Measurements from ENCODE around the gene IQGAP1. TPM values are rescaled to one million over a fixed set of nuclear protein-coding genes. Genes with fewer than 3 reads are reported as not detected.
A peak's percentile ranks its signal among the peaks of the same experiment; 100 is the strongest.

Gene IQGAP1
- total RNA-seq, 1 donor from 2014 or later = 187 TPM

DNA sequence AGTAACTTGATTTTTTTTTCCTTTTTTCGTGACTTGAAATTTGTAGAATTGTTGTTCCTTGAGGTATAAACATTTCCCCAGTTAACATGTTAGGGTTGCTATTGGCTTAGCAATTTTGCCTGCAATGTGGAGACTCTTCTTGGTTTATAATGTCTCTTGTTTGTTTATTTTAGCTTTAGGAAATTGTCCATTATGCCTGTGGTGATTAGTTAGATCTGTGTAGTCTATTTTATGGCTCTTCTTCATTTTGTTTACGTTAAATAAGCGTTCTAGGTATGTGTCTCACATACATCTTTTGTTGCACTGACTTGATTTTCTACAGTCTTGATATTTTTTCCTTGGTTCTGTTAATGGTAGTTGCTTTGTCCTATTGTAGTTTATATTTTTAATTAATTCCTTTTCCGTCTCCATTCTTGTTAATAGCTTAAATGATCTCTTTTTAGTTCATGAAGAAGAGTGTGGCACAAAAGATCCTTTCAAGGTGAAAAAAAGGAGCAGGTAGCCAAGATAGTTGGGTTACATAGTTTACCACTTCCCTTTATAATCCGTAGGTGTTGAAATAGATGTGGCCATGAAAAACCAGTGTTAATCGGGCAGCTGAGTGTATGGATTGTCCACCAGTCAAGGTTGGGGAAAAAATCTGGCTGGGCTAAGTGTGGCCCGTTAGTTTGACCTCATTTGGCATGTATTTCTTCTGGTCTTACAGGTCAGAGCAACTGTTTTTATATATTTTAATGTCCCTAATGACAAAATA, 12.1 kb downstream of the IQGAP1 start:
- no peak overlapping the region for H3K4me3 ChIP-seq (ENCODE audit: low read depth, low read length)
- no peak for DNase-seq (ENCODE audit: low read depth)
- TF ChIP-seq CTCF (conservative IDR thresholded peaks at IDR 0.05; ENCODE audit: low read depth, low read length) = no peak

DNA sequence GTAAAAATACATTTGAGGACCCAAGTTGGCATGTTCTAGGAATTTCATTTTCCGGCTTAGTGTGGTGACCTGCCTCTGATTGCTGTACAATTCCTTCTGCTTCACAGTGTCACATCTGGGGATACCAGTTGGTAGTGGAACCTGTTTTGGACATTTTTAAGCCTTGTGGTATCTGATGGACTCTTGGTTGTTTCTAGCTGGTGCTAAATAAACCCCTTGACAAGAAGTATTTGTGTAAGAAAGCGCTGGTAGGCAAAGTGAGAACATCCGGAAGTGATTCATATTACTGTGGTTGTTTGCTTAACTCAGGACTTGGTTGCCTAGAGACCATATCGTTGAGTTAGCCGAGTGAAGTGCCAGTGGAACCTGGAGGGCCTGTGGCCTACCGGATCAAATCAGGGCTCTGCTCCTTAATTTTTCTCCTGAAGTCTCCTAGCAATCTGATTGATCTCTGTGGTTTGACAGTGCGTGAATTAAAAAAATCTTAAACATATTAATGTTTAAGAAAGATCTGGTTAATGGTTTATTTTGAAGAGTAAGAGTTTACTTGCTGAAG, 12.8 kb downstream of the IQGAP1 start:
- no peak overlapping the region for H3K4me3 ChIP-seq (ENCODE audit: low read depth, low read length)
- DNase-seq (ENCODE audit: low read depth) = peak; percentile 93
- no peak for TF ChIP-seq CTCF (conservative IDR thresholded peaks at IDR 0.05; ENCODE audit: low read depth, low read length)

GRCh38 chr15:90401495-90401894, 13.5 kb downstream of the IQGAP1 start:
- no peak overlapping the region for H3K4me3 ChIP-seq (ENCODE audit: low read depth, low read length)
- DNase-seq (ENCODE audit: low read depth) = no peak
- TF ChIP-seq CTCF (conservative IDR thresholded peaks at IDR 0.05; ENCODE audit: low read depth, low read length) = no peak

GRCh38 chr15:90402223-90402622, 14.2 kb downstream of the IQGAP1 start:
- no peak for DNase-seq (ENCODE audit: low read depth)
- H3K4me3 ChIP-seq (ENCODE audit: low read depth, low read length) = no peak overlapping the region
- TF ChIP-seq CTCF (conservative IDR thresholded peaks at IDR 0.05; ENCODE audit: low read depth, low read length) = no peak

DNA sequence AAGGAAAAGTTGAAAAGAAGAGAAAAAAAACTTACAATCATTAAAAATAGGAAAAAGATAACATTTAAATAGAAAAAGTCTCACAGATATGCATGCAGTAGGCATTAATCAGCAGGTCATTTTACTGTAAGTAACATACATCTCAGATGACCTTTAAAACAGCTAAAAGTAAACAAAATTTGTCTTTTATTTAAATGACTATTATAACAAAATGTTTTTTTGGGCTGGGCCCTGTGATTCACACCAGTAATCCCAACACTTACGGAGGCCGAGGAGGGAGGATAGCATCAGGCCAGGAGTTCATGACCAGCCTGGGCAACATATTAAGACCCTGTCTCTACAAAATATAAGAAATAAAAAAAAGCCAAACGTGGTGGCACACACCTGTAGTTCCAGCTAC, 14.7 kb downstream of the IQGAP1 start:
- no peak for TF ChIP-seq CTCF (conservative IDR thresholded peaks at IDR 0.05; ENCODE audit: low read depth, low read length)
- H3K4me3 ChIP-seq (ENCODE audit: low read depth, low read length) = no peak overlapping the region
- DNase-seq (ENCODE audit: low read depth) = no peak

- no peak for DNase-seq (ENCODE audit: low read depth)
- no peak for TF ChIP-seq CTCF (conservative IDR thresholded peaks at IDR 0.05; ENCODE audit: low read depth, low read length)
- no peak overlapping the region for H3K4me3 ChIP-seq (ENCODE audit: low read depth, low read length)
These were observed 17.1 kb downstream of the IQGAP1 start for GRCh38 chr15:90405055-90405607.

All from epithelial cell of proximal tubule (primary cell).